Measurements from ENCODE around the gene MRLN.
"Not testable (repeated sequence)": the region's sequence is repeated elsewhere in the genome, so short reads cannot be mapped to it uniquely, and the experiment has no call there.

The MRLN gene

DNA sequence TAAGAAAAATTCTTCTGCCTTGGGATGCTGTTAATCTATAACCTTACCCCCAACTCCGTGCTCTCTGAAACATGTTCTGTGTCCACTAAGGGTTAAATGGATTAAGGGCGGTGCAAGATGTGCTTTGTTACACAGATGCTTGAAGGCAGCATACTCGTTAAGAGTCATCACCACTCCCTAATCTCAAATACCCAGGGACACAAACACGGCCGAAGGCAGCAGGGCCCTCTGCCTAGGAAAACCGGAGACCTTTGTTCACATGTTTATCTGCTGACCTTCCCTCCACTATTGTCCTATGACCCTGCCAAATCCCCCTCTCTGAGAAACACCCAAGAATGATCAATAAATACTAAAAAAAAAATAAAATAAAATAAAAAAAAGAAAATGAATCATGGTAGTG lies 8.5 kb downstream of the MRLN start:
- H3K27me3 ChIP-seq (ENCODE audit: insufficient read depth, low read length); H3K36me3 ChIP-seq (ENCODE audit: insufficient read depth, low read depth, low read length); H3K4me1 ChIP-seq (ENCODE audit: insufficient read depth, low read length); H3K9me3 ChIP-seq (ENCODE audit: insufficient read depth, low read depth, low read length); H3K27ac ChIP-seq (ENCODE audit: low read length); H3K4me3 ChIP-seq (ENCODE audit: low read length); H3K9ac ChIP-seq (ENCODE audit: low read depth, low read length): not testable (repeated sequence)

- not testable (repeated sequence) for H3K27me3 ChIP-seq (ENCODE audit: insufficient read depth, low read length); H3K36me3 ChIP-seq (ENCODE audit: insufficient read depth, low read depth, low read length); H3K27ac ChIP-seq (ENCODE audit: low read length); H3K4me3 ChIP-seq (ENCODE audit: low read length); H3K4me1 ChIP-seq (ENCODE audit: insufficient read depth, low read length); H3K9me3 ChIP-seq (ENCODE audit: insufficient read depth, low read depth, low read length); H3K9ac ChIP-seq (ENCODE audit: low read depth, low read length)
Measured at GRCh38 chr10:59744156-59744555, 9.1 kb downstream of the MRLN start.

- H3K4me1 ChIP-seq (ENCODE audit: insufficient read depth, low read length): no peaks in the 10 kb centered on the region
- no peak overlapping the region for H3K27ac ChIP-seq (ENCODE audit: low read length)
- no peaks in the 10 kb centered on the region for H3K36me3 ChIP-seq (ENCODE audit: insufficient read depth, low read depth, low read length)
- H3K27me3 ChIP-seq (ENCODE audit: insufficient read depth, low read length): no peaks in the 10 kb centered on the region
- H3K9me3 ChIP-seq (ENCODE audit: insufficient read depth, low read depth, low read length): peaks cover 6% of the 10 kb centered on the region; the same call in 1 of the 2 replicates
- no peak overlapping the region for H3K4me3 ChIP-seq (ENCODE audit: low read length)
- H3K9ac ChIP-seq (ENCODE audit: low read depth, low read length): no peak overlapping the region
Measured at GRCh38 chr10:59741583-59741982, 11.7 kb downstream of the MRLN start.

- Histone ChIP-seq H3K9ac (ENCODE audit: low read depth, low read length) (no peak overlapping the region), H3K27me3 (ENCODE audit: insufficient read depth, low read length) (no peaks in the 10 kb centered on the region), H3K27ac (ENCODE audit: low read length) (no peak overlapping the region), H3K4me1 (ENCODE audit: insufficient read depth, low read length) (no peaks in the 10 kb centered on the region), H3K4me3 (ENCODE audit: low read length) (no peak overlapping the region), H3K36me3 (ENCODE audit: insufficient read depth, low read depth, low read length) (no peaks in the 10 kb centered on the region), H3K9me3 (ENCODE audit: insufficient read depth, low read depth, low read length) (peaks cover 6% of the 10 kb centered on the region; the same call in 1 of the 2 replicates)
Measured at GRCh38 chr10:59741048-59741447, 12.2 kb downstream of the MRLN start.

DNA sequence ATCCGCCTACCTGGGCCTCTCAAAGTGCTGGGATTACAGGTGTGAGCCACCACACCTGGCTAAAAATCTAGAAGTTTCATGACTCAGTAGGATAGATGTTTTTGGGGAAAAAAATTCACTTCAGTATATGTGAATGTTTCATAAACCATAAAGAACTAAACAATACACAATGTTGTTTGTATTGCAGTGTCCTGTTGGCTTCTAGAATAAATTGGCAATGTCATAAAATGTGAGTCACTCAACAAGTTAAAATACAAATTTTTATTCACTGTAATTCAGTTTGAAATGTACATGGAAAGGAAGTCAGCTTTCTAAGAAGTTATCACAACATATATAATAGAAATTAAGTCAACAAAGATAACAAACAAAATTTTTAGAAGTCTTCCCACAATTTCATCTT lies 16.5 kb downstream of the MRLN start:
- H3K27me3 ChIP-seq (ENCODE audit: insufficient read depth, low read length): no peaks in the 10 kb centered on the region
- no peak overlapping the region for H3K27ac ChIP-seq (ENCODE audit: low read length)
- no peaks in the 10 kb centered on the region for H3K4me1 ChIP-seq (ENCODE audit: insufficient read depth, low read length)
- no peaks in the 10 kb centered on the region for H3K36me3 ChIP-seq (ENCODE audit: insufficient read depth, low read depth, low read length)
- H3K4me3 ChIP-seq (ENCODE audit: low read length): no peak overlapping the region
- no peak overlapping the region for H3K9ac ChIP-seq (ENCODE audit: low read depth, low read length)
- no peaks in the 10 kb centered on the region for H3K9me3 ChIP-seq (ENCODE audit: insufficient read depth, low read depth, low read length)

- H3K27ac ChIP-seq (ENCODE audit: low read length): no peak overlapping the region
- no peaks in the 10 kb centered on the region for H3K9me3 ChIP-seq (ENCODE audit: insufficient read depth, low read depth, low read length)
- H3K4me1 ChIP-seq (ENCODE audit: insufficient read depth, low read length): no peaks in the 10 kb centered on the region
- no peak overlapping the region for H3K4me3 ChIP-seq (ENCODE audit: low read length)
- no peaks in the 10 kb centered on the region for H3K36me3 ChIP-seq (ENCODE audit: insufficient read depth, low read depth, low read length)
- H3K27me3 ChIP-seq (ENCODE audit: insufficient read depth, low read length): no peaks in the 10 kb centered on the region
- H3K9ac ChIP-seq (ENCODE audit: low read depth, low read length): no peak overlapping the region
Measured at GRCh38 chr10:59735296-59735695, 18.0 kb downstream of the MRLN start.

DNA sequence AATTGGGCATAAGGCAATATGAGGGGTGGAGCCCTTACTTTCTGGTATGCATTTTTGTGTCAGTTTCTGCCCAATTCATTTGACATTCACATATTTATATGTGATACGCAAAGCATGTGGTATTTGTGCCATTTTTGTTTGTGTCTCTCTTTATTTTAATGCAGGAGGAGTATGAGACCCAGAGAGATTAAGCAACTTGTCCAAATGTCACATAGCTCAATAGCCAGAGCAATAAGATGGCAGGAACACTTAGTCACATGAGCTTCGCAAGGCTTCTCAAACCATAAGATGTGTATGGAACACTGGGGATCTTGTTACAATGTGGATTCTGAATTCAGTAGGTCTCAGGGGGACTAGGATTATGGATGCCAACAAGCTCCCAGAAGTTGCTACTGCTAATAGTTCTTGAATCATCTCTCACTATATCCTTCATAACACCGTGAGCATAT lies 19.2 kb downstream of the MRLN start:
- H3K4me3 ChIP-seq (ENCODE audit: low read length): no peak overlapping the region
- H3K4me1 ChIP-seq (ENCODE audit: insufficient read depth, low read length): no peaks in the 10 kb centered on the region
- no peak overlapping the region for H3K9ac ChIP-seq (ENCODE audit: low read depth, low read length)
- no peaks in the 10 kb centered on the region for H3K36me3 ChIP-seq (ENCODE audit: insufficient read depth, low read depth, low read length)
- no peak overlapping the region for H3K27ac ChIP-seq (ENCODE audit: low read length)
- H3K27me3 ChIP-seq (ENCODE audit: insufficient read depth, low read length): no peaks in the 10 kb centered on the region
- no peaks in the 10 kb centered on the region for H3K9me3 ChIP-seq (ENCODE audit: insufficient read depth, low read depth, low read length)

GRCh38 chr10:59733321-59734013 lies 19.8 kb downstream of the MRLN start:
- not testable (repeated sequence) for H3K27ac ChIP-seq (ENCODE audit: low read length); H3K4me3 ChIP-seq (ENCODE audit: low read length); H3K27me3 ChIP-seq (ENCODE audit: insufficient read depth, low read length); H3K4me1 ChIP-seq (ENCODE audit: insufficient read depth, low read length); H3K9ac ChIP-seq (ENCODE audit: low read depth, low read length); H3K9me3 ChIP-seq (ENCODE audit: insufficient read depth, low read depth, low read length); H3K36me3 ChIP-seq (ENCODE audit: insufficient read depth, low read depth, low read length)

DNA sequence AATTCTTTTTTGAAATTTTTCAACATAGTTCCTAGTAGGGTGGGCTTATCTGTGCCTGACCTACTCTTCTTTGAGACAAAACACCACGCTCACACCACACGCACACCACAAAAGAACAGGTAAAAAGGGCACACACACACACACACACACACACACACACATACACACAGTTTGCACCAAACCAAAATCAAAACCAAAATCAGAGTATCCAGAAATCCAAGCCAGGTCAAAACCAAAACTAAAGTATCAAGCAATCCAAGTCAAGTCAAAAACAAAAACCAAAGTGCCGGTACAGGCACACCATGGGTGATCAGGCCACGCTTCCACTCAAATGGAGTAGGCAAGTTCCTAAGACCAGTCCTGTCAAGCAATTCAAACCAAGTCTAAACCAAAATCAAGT lies 20.4 kb downstream of the MRLN start:
- H3K36me3 ChIP-seq (ENCODE audit: insufficient read depth, low read depth, low read length); H3K4me1 ChIP-seq (ENCODE audit: insufficient read depth, low read length); H3K27ac ChIP-seq (ENCODE audit: low read length); H3K9me3 ChIP-seq (ENCODE audit: insufficient read depth, low read depth, low read length); H3K4me3 ChIP-seq (ENCODE audit: low read length); H3K9ac ChIP-seq (ENCODE audit: low read depth, low read length); H3K27me3 ChIP-seq (ENCODE audit: insufficient read depth, low read length): not testable (repeated sequence)

- not testable (repeated sequence) for H3K27ac ChIP-seq (ENCODE audit: low read length); H3K4me1 ChIP-seq (ENCODE audit: insufficient read depth, low read length); H3K9ac ChIP-seq (ENCODE audit: low read depth, low read length); H3K9me3 ChIP-seq (ENCODE audit: insufficient read depth, low read depth, low read length); H3K4me3 ChIP-seq (ENCODE audit: low read length); H3K36me3 ChIP-seq (ENCODE audit: insufficient read depth, low read depth, low read length); H3K27me3 ChIP-seq (ENCODE audit: insufficient read depth, low read length)
Measured at GRCh38 chr10:59729167-59729566, 24.1 kb downstream of the MRLN start.

DNA sequence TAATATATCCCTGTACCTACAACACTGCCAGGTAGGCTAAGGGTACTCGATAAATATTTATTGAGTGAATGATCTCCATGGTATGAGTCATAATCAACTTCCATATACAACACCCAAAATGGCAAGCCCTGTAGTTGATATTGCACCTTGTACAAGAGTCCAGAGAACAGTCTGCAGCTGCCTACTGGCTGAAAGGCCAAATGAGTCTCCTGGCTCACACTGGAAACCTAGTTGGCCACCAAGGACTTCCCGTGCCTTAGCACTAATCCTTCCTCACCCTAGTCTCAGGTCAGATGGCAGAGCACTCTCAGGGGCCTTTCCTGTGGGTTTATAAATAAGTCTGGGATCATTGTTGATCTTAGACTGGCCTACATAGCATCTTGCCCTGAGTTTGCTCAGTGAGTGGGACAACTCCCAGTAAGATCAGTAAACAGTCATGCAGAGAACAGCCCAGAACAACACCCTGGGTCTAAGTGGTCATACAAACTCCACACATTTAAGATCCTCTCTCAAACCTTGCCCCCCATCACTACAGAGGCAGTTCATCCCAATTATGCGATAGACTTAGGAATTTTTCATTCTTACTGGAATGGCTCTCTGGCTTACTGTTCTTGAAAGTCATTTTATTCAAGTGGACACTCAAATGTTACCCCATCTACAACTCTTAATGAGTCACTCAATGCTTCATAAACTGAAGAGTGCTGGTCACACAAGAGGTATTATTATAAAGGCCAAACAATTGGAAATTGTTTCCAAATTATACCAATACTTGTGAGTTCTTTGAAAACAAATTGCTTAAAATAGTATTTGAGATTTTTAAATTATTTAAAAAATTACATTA lies 28.9 kb downstream of the MRLN start:
- no peak overlapping the region for H3K4me3 ChIP-seq (ENCODE audit: low read length)
- no peaks in the 10 kb centered on the region for H3K4me1 ChIP-seq (ENCODE audit: insufficient read depth, low read length)
- H3K9ac ChIP-seq (ENCODE audit: low read depth, low read length): no peak overlapping the region
- H3K27ac ChIP-seq (ENCODE audit: low read length): no peak overlapping the region
- H3K9me3 ChIP-seq (ENCODE audit: insufficient read depth, low read depth, low read length): peaks cover 6% of the 10 kb centered on the region
- H3K36me3 ChIP-seq (ENCODE audit: insufficient read depth, low read depth, low read length): no peaks in the 10 kb centered on the region
- no peaks in the 10 kb centered on the region for H3K27me3 ChIP-seq (ENCODE audit: insufficient read depth, low read length)

DNA sequence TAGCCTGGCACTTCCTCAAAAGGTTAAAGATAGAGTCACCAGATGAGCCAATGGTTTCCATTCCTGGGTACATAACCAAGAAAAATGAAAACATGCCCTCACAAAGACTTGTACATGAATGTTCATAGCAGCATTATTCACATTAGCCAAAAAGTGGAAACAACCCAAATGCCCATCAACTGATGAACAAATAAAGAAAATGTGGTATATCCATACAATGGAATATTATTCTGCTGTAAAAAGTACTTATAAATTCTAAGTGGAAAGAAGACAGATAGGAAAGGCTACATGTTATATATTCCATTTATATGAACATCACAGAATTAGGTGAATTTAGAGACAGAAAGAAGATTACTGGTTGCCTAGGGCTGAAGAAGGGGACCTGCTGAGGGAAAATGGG lies 32.9 kb downstream of the MRLN start:
- Histone ChIP-seq H3K27me3 (ENCODE audit: insufficient read depth, low read length) (no peaks in the 10 kb centered on the region), H3K9me3 (ENCODE audit: insufficient read depth, low read depth, low read length) (peaks cover 6% of the 10 kb centered on the region), H3K4me3 (ENCODE audit: low read length) (no peak overlapping the region), H3K4me1 (ENCODE audit: insufficient read depth, low read length) (no peaks in the 10 kb centered on the region), H3K36me3 (ENCODE audit: insufficient read depth, low read depth, low read length) (no peaks in the 10 kb centered on the region), H3K9ac (ENCODE audit: low read depth, low read length) (no peak overlapping the region), H3K27ac (ENCODE audit: low read length) (no peak overlapping the region)

All from iPS-20b (cell line).